ENCODE measurements around the gene ENDOV.

- TF ChIP-seq CTCF (conservative IDR thresholded peaks at IDR 0.05 in 1 of 2, IDR thresholded peaks at IDR 0.05 in 1 of 2; ENCODE audit: low read depth in 1 of 2, low read length in 2 of 2) (no peak), EZH2 (IDR thresholded peaks at IDR 0.05; ENCODE audit: low read length, missing control alignments) (no peak)
Measured at GRCh38 chr17:80456465-80457235, 41.7 kb downstream of the ENDOV start.

Measured in fibroblast of lung (primary cell).